Stimulated activated CD4-positive, alpha-beta T cell treated with anti-CD3 and anti-CD28 coated beads, Interleukin-2, amount 100 ng/mL, for 48 hours (primary cell): Measurements from ENCODE around the gene SLC25A34.

Source experiments
- DNase-seq, 2 donors: peaks; one replicate each; pipeline ENCODE4 v3.0.0-alpha.2; 2020

Gene SLC25A34

GRCh38 chr1:15717418-15718125, 18.5 kb upstream of the SLC25A34 start:
- DNase-seq = no peak

GRCh38 chr1:15718199-15718601, 17.9 kb upstream of the SLC25A34 start:
- DNase-seq = no peak

GRCh38 chr1:15719381-15720120, 16.5 kb upstream of the SLC25A34 start:
- DNase-seq = no peak

- DNase-seq = no peak
Observed at GRCh38 chr1:15720861-15721260, 15.2 kb upstream of the SLC25A34 start.

GRCh38 chr1:15722411-15722810, 13.6 kb upstream of the SLC25A34 start:
- no peak for DNase-seq

GRCh38 chr1:15722836-15723532, 13.1 kb upstream of the SLC25A34 start:
- DNase-seq = no peak

- DNase-seq = no peak
Observed at GRCh38 chr1:15723631-15724246, 12.3 kb upstream of the SLC25A34 start.

GRCh38 chr1:15724949-15725880, 10.8 kb upstream of the SLC25A34 start:
- no peak for DNase-seq

GRCh38 chr1:15726508-15726907, 9.6 kb upstream of the SLC25A34 start:
- no peak for DNase-seq

GRCh38 chr1:15727021-15727420, 9.0 kb upstream of the SLC25A34 start:
- no peak for DNase-seq

- no peak for DNase-seq
Observed at GRCh38 chr1:15727424-15727823, 8.6 kb upstream of the SLC25A34 start.

GRCh38 chr1:15727866-15728534, 8.1 kb upstream of the SLC25A34 start:
- DNase-seq = no peak

- DNase-seq = no peak
Observed at GRCh38 chr1:15728937-15729657, 7.0 kb upstream of the SLC25A34 start.

- no peak for DNase-seq
Observed at GRCh38 chr1:15730423-15730822, 5.6 kb upstream of the SLC25A34 start.

- no peak for DNase-seq
Observed at GRCh38 chr1:15730936-15731335, 5.1 kb upstream of the SLC25A34 start.

- DNase-seq = no peak
Observed at GRCh38 chr1:15731735-15732685, 4.0 kb upstream of the SLC25A34 start.

GRCh38 chr1:15732686-15733081, 3.4 kb upstream of the SLC25A34 start:
- DNase-seq = no peak

- no peak for DNase-seq
Observed at GRCh38 chr1:15733218-15733725, 2.8 kb upstream of the SLC25A34 start.

GRCh38 chr1:15733726-15734226, 2.3 kb upstream of the SLC25A34 start:
- no peak for DNase-seq
